Calu3 (cell line): Measurements from ENCODE around the gene WWOX. TPM values are rescaled to one million over a fixed set of nuclear protein-coding genes. Genes with fewer than 3 reads are reported as not detected.

Experiments used
- BruUV-seq: library from RNA; stranded (reverse); fragments of 400-500 nt; replicated peaks from 2 replicates; lab custom pipeline; 2021; lab: Mats Ljungman, UMichigan
- CTCF ChIA-PET: fragments of 300-600 bp; sonication (Branson Sonifier 250); formaldehyde crosslinking; loops from one replicate; lab custom pipeline; 2022; ENCODE audit warnings: antibody characterized with exemption; lab: Charles Lee
- DNase-seq: peaks from one replicate; pipeline ENCODE4 v3.0.0; 2022
- H3K27ac Mint-ChIP-seq: one replicate; pipeline ENCODE4 v1.8.0; 2022; ENCODE audit warnings: mixed read lengths; ENCODE audit not compliant: unreplicated experiment
- H3K27me3 Mint-ChIP-seq: one replicate; pipeline ENCODE4 v1.8.0; 2022; ENCODE audit warnings: mixed read lengths; ENCODE audit not compliant: unreplicated experiment
- H3K36me3 Mint-ChIP-seq: one replicate; pipeline ENCODE4 v1.8.0; 2022; ENCODE audit warnings: mild to moderate bottlenecking, moderate library complexity, mixed read lengths; ENCODE audit not compliant: insufficient read depth, unreplicated experiment
- H3K4me1 Mint-ChIP-seq: one replicate; pipeline ENCODE4 v1.8.0; 2022; ENCODE audit warnings: mild to moderate bottlenecking, low read depth, mixed read lengths; ENCODE audit not compliant: unreplicated experiment
- H3K4me3 Mint-ChIP-seq: one replicate; pipeline ENCODE4 v1.8.0; 2022; ENCODE audit warnings: mild to moderate bottlenecking, low read depth, moderate library complexity, mixed read lengths; ENCODE audit not compliant: unreplicated experiment
- H3K9me3 Mint-ChIP-seq: one replicate; pipeline ENCODE4 v1.8.0; 2022; ENCODE audit warnings: low read depth, mixed read lengths; ENCODE audit not compliant: unreplicated experiment
- intact Hi-C: fragments of 100-400 bp; cut with micrococcal nuclease; formaldehyde crosslinking; loops from one replicate; pipeline ENCODE4 v1.10.0; 2022; ENCODE audit not compliant: unreplicated experiment
- total RNA-seq: library from RNA; stranded (reverse); gene quantifications from 2 replicates; pipeline ENCODE4 v1.2.3, GENCODE V29; 2022
- TF ChIP-seq, protein P1 (sequence below): fragments of 200-600 bp; IDR thresholded peaks from one replicate; pipeline ENCODE4 v1.8.0; 2022; ENCODE audit warnings: antibody characterized with exemption; ENCODE audit not compliant: unreplicated experiment

The WWOX gene
- total RNA-seq, 1 experiment from 2014 or later, result 33.5 TPM

DNA sequence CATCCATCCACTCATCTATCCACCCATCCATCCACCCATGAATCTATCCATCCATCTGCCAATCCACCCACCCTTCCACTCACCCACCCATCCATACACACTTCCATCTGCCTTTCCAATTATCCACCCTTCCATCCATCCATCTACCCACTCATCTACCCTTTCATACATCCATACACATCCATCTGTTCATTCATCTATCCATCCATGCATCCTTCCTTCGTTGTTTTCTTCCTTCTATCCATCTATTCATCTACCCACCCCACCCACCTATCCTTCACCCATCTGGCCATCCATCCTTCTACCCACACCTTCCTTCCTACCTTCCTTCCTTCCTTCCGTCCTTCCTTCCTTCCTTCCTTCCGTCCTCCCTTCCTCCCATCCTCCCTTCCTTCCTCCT lies 106.1 kb downstream of the WWOX start:
- TF ChIP-seq, protein P1, sequence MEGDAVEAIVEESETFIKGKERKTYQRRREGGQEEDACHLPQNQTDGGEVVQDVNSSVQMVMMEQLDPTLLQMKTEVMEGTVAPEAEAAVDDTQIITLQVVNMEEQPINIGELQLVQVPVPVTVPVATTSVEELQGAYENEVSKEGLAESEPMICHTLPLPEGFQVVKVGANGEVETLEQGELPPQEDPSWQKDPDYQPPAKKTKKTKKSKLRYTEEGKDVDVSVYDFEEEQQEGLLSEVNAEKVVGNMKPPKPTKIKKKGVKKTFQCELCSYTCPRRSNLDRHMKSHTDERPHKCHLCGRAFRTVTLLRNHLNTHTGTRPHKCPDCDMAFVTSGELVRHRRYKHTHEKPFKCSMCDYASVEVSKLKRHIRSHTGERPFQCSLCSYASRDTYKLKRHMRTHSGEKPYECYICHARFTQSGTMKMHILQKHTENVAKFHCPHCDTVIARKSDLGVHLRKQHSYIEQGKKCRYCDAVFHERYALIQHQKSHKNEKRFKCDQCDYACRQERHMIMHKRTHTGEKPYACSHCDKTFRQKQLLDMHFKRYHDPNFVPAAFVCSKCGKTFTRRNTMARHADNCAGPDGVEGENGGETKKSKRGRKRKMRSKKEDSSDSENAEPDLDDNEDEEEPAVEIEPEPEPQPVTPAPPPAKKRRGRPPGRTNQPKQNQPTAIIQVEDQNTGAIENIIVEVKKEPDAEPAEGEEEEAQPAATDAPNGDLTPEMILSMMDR, result no peak
- H3K27ac Mint-ChIP-seq, result no peak overlapping the region
- H3K36me3 Mint-ChIP-seq, result no peaks in the 10 kb centered on the region
- no TSS peak for BruUV-seq
- CTCF ChIA-PET, result no interaction called here
- peaks cover 6% of the 10 kb centered on the region for H3K9me3 Mint-ChIP-seq
- no peak for DNase-seq
- intact Hi-C loops, result no loop called here
- H3K27me3 Mint-ChIP-seq, result no peaks in the 10 kb centered on the region
- H3K4me1 Mint-ChIP-seq, result peaks cover 32% of the 10 kb centered on the region
- H3K4me3 Mint-ChIP-seq, result no peak overlapping the region

DNA sequence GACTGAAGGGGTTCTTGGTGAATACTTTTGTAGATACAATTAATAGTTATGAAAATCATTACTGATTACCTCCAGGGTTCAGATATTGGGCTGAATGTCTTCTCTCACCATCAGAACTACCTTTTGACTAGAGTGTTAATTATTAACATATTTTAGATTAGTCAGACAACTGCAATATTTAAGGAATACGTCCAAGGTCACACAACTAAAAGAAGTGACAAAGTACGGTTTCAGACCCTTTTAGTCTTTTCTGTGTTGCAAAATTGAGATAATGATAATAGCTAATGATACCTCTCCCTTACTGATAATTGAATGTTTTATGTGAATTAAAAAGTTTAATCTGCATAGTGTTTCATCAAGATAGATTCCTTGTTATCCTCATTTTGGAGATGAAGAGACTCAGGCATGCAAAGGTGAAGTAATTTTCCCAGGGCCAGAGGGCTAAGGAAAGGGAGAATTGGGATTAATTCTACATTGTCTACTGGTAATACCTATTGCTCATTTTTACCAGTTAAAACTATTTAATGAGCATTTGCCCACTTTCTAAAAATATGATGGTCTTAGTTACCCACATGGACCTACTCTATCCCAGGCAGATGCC lies 107.3 kb downstream of the WWOX start:
- intact Hi-C loops, result no loop called here
- BruUV-seq, result no TSS peak
- peaks cover under 1% of the 10 kb centered on the region for H3K36me3 Mint-ChIP-seq
- no peaks in the 10 kb centered on the region for H3K27me3 Mint-ChIP-seq
- TF ChIP-seq, protein P1, result no peak
- peaks cover 36% of the 10 kb centered on the region for H3K4me1 Mint-ChIP-seq
- DNase-seq, result no peak
- no peak overlapping the region for H3K27ac Mint-ChIP-seq
- no peak overlapping the region for H3K4me3 Mint-ChIP-seq
- H3K9me3 Mint-ChIP-seq, result peaks cover 6% of the 10 kb centered on the region
- CTCF ChIA-PET, result interaction anchor here (0.7 kb wide), 1 partner anchor 88 kb away, joined by 4 read pairs; no protein-coding TSS in a partner anchor

DNA sequence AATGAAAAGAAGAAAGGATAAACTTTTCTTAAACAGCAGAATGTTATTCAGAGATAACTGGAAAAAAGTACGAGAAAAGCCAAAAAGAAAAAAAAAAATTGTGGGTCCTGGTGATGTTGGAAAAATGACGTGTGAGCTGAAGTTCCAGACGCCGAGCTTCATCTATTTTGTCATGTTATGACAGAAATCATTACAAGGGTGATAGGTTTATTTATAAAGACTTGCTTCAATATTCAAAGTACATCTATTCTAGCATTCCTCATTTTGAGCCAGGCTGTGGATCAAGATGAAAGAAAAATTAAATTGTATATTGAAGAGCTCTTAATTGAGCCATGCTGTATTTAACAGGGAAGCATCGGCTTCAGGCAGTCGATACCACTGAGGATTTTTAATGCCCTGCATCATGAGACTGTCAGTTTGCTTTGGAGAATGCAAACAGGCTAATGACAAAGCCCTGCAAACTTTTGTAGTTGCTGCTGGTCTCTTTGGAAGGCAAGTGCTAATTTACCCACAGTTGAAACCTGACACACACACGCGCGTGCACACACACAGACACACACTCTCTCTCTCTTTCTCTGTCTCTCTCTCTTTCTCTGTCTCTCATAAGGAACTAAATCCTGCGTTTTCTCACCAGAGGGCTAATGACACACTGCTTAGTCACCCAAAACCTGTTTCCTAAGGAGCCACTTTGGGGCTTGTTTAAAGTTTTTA lies 110.7 kb downstream of the WWOX start:
- CTCF ChIA-PET, result interaction anchor here (0.6 kb wide), 1 partner anchor 1426 kb away, joined by 4 read pairs; no protein-coding TSS in a partner anchor
- Mint-ChIP-seq H3K4me3 (peak overlapping the region; percentile 47), H3K9me3 (peaks cover 6% of the 10 kb centered on the region), H3K36me3 (peaks cover 5% of the 10 kb centered on the region), H3K27me3 (no peaks in the 10 kb centered on the region), H3K4me1 (peaks cover 47% of the 10 kb centered on the region), H3K27ac (peak overlapping the region; percentile 46)
- TF ChIP-seq, protein P1, result no peak
- no TSS peak for BruUV-seq
- intact Hi-C loops, result no loop called here
- peak; percentile 60 for DNase-seq

DNA sequence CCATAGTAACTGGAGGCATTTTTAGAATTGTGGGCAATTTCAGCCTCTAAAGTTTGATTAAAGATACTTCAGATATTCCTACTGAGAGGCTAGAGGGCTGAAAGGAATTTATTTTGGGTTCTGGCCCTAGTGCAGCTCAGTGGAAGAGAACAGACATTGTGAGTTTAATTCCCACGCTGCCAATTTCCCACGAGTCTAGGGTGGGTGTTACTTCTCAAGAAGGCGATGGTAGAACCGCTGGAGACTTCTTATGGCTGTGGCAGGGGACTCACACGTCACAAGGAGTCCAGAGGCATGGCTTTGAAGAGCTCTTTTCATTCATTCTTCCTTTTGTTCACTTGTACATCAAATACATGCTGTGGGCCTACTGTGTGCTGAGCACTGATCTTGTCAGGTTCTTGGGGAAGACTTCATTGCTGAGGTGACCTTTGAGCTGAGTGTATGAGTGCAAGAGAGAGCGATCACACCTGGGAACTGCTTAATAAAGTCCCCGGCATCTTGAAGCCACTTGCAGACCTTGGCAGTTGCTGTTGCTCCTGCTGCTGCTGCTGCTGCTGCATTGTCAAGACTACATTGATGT lies 111.7 kb downstream of the WWOX start:
- H3K27me3 Mint-ChIP-seq, result no peaks in the 10 kb centered on the region
- DNase-seq, result no peak
- CTCF ChIA-PET, result interaction anchor here (0.8 to 1.2 kb wide), 2 partner anchors 29 to 31 kb away, joined by 3 read pairs; no protein-coding TSS in a partner anchor
- H3K36me3 Mint-ChIP-seq, result peaks cover 5% of the 10 kb centered on the region
- H3K4me1 Mint-ChIP-seq, result peaks cover 43% of the 10 kb centered on the region
- H3K4me3 Mint-ChIP-seq, result peak overlapping the region; percentile 13
- no peaks in the 10 kb centered on the region for H3K9me3 Mint-ChIP-seq
- BruUV-seq, result no TSS peak
- TF ChIP-seq, protein P1, result no peak
- peak overlapping the region; percentile 46 for H3K27ac Mint-ChIP-seq
- intact Hi-C loops, result no loop called here
